ENCODE results near the gene OPCML. TPM values are rescaled to one million over a fixed set of nuclear protein-coding genes. Genes with fewer than 3 reads are reported as not detected.

The OPCML gene
- total RNA-seq, 2 donors from 2014 or later = 0.34 TPM; not detected in 1

GRCh38 chr11:132587716-132588115, 944.6 kb downstream of the OPCML start:
- H3K27ac ChIP-seq = no peak overlapping the region
- TF ChIP-seq POLR2A (IDR thresholded peaks at IDR 0.05) (no peak), POLR2AphosphoS5 (IDR thresholded peaks at IDR 0.05) (no peak), CTCF (IDR thresholded peaks at IDR 0.05) (no peak)
- no peaks in the 10 kb centered on the region for H3K36me3 ChIP-seq
- intact Hi-C loops (cut with DNase I) = no loop called here
- H3K9me3 ChIP-seq = no peaks in the 10 kb centered on the region
- no peaks in the 10 kb centered on the region for H3K4me1 ChIP-seq (replicated peaks)
- DNase-seq (ENCODE audit: low spot score) = no peak
- H3K4me3 ChIP-seq = no peak overlapping the region
- H3K27me3 ChIP-seq (replicated peaks; ENCODE audit: insufficient read depth) = no peaks in the 10 kb centered on the region
- 97% methylated on average over 2 of the region's 2 CpGs for WGBS

- WGBS = 54% methylated on average over 2 of the region's 2 CpGs
- no peak for DNase-seq (ENCODE audit: low spot score)
These were observed 945.5 kb downstream of the OPCML start for GRCh38 chr11:132586801-132587200.

GRCh38 chr11:132579634-132580327, 952.5 kb downstream of the OPCML start:
- Histone ChIP-seq H3K4me1 (replicated peaks) (no peaks in the 10 kb centered on the region), H3K27ac (no peak overlapping the region), H3K9me3 (no peaks in the 10 kb centered on the region), H3K36me3 (no peaks in the 10 kb centered on the region), H3K4me3 (no peak overlapping the region), H3K27me3 (replicated peaks; ENCODE audit: insufficient read depth) (no peaks in the 10 kb centered on the region)
- no peak for DNase-seq (ENCODE audit: low spot score)
- TF ChIP-seq POLR2A (IDR thresholded peaks at IDR 0.05) (no peak), CTCF (IDR thresholded peaks at IDR 0.05) (no peak), POLR2AphosphoS5 (IDR thresholded peaks at IDR 0.05) (no peak)
- 60% methylated on average over 10 of the region's 10 CpGs for WGBS
- intact Hi-C loops (cut with DNase I) = no loop called here

More at GRCh38 chr11:132586801-132587200, 945.5 kb downstream of the OPCML start:
- intact Hi-C loops (cut with DNase I) = no loop called here
- TF ChIP-seq POLR2A (IDR thresholded peaks at IDR 0.05) = no peak
- no peak for TF ChIP-seq CTCF (IDR thresholded peaks at IDR 0.05)
- no peak for TF ChIP-seq POLR2AphosphoS5 (IDR thresholded peaks at IDR 0.05)
- Histone ChIP-seq H3K27me3 (replicated peaks; ENCODE audit: insufficient read depth) (no peaks in the 10 kb centered on the region), H3K9me3 (no peaks in the 10 kb centered on the region), H3K27ac (no peak overlapping the region), H3K36me3 (no peaks in the 10 kb centered on the region), H3K4me1 (replicated peaks) (no peaks in the 10 kb centered on the region), H3K4me3 (no peak overlapping the region)

- no peaks in the 10 kb centered on the region for H3K36me3 ChIP-seq
- H3K4me1 ChIP-seq (replicated peaks) = no peaks in the 10 kb centered on the region
- H3K27ac ChIP-seq = no peak overlapping the region
- WGBS = 98% methylated on average over 3 of the region's 3 CpGs
- TF ChIP-seq CTCF (IDR thresholded peaks at IDR 0.05) (no peak), POLR2A (IDR thresholded peaks at IDR 0.05) (no peak), POLR2AphosphoS5 (IDR thresholded peaks at IDR 0.05) (no peak)
- DNase-seq (ENCODE audit: low spot score) = no peak
- no peaks in the 10 kb centered on the region for H3K27me3 ChIP-seq (replicated peaks; ENCODE audit: insufficient read depth)
- H3K9me3 ChIP-seq = no peaks in the 10 kb centered on the region
- intact Hi-C loops (cut with DNase I) = no loop called here
- no peak overlapping the region for H3K4me3 ChIP-seq
These were observed 953.2 kb downstream of the OPCML start for GRCh38 chr11:132579136-132579535.

GRCh38 chr11:132578580-132578979, 953.7 kb downstream of the OPCML start:
- DNase-seq (ENCODE audit: low spot score) = no peak
- 97% methylated on average over 1 of the region's 1 CpG for WGBS
- H3K4me3 ChIP-seq = no peak overlapping the region

More at GRCh38 chr11:132578580-132578979, 953.7 kb downstream of the OPCML start:
- H3K9me3 ChIP-seq = no peaks in the 10 kb centered on the region
- H3K4me1 ChIP-seq (replicated peaks) = no peaks in the 10 kb centered on the region
- intact Hi-C loops (cut with DNase I) = no loop called here
- H3K36me3 ChIP-seq = no peaks in the 10 kb centered on the region
- no peak overlapping the region for H3K27ac ChIP-seq
- no peaks in the 10 kb centered on the region for H3K27me3 ChIP-seq (replicated peaks; ENCODE audit: insufficient read depth)
- TF ChIP-seq CTCF (IDR thresholded peaks at IDR 0.05) (no peak), POLR2A (IDR thresholded peaks at IDR 0.05) (no peak), POLR2AphosphoS5 (IDR thresholded peaks at IDR 0.05) (no peak)

Data from prostate gland (tissue), 2 donors.